PC-9 (cell line): Measurements from ENCODE around the gene TBX15.

Source experiments
- EZH2 ChIP-seq: fragments of 200-600 bp; sonication (generic); IDR thresholded peaks from 2 replicates; pipeline ENCODE4 v1.8.0; 2017; ENCODE audit warnings: antibody characterized with exemption, low read depth
- TF ChIP-seq, protein P1 (sequence below): fragments of 200-600 bp; sonication (generic); conservative IDR thresholded peaks from 2 replicates; pipeline ENCODE4 v1.6.1; 2017; ENCODE audit warnings: mixed run types, antibody characterized with exemption, mild to moderate bottlenecking, moderate library complexity

DNA sequence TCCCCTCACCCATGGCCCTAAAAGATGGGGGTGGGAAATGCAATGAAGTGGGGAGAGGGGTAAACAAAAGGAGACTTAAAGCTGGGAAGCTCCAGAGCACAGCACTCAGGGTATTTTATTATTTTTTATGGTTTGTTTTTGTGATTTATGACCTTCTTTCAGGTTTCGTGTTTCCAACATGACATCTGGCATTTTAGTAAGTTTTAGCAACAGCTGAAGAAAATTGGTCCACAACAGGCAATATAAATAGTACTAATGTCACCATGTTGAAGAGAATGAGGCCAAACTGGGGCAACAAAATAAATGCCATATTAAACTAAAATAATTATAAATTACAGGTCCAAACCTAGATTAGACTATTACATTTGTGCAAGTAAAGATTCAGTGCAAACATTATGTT is 56.3 kb downstream of the TBX15 start:
- TF ChIP-seq, protein P1, sequence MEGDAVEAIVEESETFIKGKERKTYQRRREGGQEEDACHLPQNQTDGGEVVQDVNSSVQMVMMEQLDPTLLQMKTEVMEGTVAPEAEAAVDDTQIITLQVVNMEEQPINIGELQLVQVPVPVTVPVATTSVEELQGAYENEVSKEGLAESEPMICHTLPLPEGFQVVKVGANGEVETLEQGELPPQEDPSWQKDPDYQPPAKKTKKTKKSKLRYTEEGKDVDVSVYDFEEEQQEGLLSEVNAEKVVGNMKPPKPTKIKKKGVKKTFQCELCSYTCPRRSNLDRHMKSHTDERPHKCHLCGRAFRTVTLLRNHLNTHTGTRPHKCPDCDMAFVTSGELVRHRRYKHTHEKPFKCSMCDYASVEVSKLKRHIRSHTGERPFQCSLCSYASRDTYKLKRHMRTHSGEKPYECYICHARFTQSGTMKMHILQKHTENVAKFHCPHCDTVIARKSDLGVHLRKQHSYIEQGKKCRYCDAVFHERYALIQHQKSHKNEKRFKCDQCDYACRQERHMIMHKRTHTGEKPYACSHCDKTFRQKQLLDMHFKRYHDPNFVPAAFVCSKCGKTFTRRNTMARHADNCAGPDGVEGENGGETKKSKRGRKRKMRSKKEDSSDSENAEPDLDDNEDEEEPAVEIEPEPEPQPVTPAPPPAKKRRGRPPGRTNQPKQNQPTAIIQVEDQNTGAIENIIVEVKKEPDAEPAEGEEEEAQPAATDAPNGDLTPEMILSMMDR: no peak
- TF ChIP-seq EZH2: no peak
